ENCODE results near the gene BIVM.
A peak's percentile ranks its signal among the peaks of the same experiment; 100 is the strongest.

The BIVM gene

DNA sequence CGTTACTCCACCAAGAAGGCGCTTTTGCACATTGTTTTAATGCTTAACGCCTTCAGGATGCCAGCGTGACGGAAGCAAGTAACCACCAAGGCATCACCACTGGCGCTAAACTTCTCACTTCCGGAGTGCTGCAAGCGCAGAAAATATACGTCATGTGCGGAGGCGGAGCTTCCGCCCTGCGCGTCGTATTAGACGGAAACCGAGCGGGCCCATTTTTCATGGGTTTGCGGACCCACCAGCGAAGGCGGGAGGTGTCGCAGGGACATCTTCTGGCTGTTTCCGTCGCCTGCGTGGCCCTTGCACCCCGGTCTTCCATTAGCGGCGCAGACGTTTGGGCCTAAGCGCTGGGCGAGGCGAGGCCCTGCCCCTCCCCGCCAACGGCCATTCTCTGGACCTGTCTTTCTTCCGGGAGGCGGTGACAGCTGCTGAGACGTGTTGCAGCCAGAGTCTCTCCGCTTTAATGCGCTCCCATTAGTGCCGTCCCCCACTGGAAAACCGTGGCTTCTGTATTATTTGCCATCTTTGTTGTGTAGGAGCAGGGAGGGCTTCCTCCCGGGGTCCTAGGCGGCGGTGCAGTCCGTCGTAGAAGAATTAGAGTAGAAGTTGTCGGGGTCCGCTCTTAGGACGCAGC lies 46.8 kb downstream of the BIVM start, which contains the start of gene ERCC5:
ERCC5 (plus strand) TSS at position 403 of the 631 bp plus-strand sequence. CDS start 235 bp downstream, outside the sequence.
- peak; percentile 97 for DNase-seq

GRCh38 chr13:102846261-102847015 lies 47.5 kb downstream of the BIVM start:
- DNase-seq: peak; percentile 50

DNA sequence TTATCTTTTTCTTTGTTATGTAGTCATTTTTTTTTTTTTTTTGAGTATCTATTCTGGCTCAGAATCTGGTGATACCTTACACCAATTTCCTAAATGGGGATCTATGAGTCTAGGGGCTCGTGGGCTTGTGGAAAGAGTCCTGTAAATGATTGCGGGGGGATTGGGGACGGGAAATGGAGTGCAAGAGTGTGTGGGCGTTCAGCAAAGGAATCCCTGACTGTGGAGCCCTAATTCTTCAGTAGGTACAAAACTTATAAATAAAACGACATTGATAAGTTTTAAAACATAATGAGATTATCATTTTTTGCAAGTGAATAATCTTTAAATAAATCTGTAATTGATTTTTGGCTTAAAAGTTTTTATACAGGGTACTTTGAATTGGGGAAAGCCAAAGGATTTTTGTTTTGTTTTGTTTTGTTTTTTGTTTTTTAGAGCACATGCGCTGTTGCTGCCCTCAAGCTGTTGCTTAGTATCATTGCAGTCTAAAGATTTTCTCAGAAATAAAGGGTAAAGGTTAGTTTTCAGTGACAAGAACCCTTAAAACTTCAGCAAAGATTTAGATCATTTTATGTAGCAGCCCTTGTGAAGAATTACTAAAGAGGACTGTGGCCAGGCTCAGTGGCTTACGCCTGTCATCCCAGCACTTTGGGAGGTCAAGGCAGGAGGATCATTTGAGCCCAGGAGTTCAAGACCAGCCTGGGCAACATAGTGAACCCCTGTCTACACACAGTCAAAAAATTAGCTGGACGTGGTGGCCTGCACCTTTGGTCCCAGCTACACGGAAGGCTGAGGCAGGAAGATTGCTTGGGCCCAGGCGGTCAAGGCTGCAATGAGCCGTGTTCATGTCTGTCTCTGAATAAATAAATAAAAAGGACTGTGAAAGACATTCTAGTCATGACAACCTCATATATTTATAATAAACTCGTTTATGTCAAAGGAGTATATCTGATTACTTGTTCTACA lies 48.6 kb downstream of the BIVM start:
- DNase-seq: no peak

DNA sequence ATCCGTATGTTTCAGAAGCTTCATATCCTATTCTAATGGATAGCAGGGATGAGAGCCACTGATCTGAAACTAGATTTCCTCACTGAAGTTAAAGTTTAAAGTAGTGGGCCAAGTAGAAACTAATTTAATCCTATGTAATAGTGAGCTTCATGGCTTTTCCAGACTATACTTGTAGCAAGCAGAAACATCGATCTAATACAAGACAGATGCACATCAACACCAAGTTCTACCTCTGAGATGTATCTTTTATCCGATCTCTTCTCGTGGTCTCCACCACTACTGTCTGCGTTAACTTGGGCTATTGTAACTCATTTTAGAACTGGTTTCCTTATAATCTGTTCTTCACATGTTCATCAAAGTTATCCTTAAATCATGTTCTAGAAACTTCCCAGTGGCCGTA lies 50.0 kb downstream of the BIVM start:
- DNase-seq: no peak

DNA sequence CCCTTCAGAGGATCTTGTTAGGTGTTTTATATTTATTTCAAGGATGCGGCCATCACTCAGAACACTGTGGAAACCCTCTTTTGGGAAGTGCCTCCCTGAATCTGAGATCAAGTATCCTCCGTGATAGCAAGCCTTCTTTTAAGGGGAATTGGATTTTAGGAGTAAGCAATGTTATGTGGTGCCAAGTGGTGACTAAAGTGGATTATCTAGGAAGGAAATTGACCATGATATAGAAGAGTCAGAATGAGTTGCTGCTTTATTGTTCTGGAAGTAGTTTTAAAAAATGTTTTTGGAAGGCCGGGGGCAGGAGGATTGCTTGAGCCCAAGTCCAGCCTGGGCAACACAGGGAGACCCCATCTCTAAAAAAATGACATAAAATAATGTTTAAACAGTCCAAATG lies 53.6 kb downstream of the BIVM start:
- DNase-seq: no peak

GRCh38 chr13:102854675-102855074 lies 55.8 kb downstream of the BIVM start:
- DNase-seq: no peak

GRCh38 chr13:102856557-102856956 lies 57.6 kb downstream of the BIVM start:
- no peak for DNase-seq

DNA sequence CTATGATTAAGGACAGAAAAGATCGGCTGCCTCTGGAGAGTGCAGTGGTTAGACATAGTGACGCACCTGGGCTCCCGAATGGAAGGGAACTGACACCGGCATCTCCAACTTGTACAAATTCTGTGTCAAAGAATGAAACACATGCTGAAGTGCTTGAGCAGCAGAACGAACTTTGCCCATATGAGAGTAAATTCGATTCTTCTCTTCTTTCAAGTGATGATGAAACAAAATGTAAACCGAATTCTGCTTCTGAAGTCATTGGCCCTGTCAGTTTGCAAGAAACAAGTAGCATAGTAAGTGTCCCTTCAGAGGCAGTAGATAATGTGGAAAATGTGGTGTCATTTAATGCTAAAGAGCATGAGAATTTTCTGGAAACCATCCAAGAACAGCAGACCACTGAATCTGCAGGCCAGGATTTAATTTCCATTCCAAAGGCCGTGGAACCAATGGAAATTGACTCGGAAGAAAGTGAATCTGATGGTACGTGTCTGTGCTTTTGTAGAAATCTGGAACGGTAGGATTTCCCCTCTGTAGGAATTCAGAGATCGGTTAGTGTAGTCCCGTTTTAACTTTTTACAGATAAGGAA lies 63.8 kb downstream of the BIVM start:
- no peak for DNase-seq

DNA sequence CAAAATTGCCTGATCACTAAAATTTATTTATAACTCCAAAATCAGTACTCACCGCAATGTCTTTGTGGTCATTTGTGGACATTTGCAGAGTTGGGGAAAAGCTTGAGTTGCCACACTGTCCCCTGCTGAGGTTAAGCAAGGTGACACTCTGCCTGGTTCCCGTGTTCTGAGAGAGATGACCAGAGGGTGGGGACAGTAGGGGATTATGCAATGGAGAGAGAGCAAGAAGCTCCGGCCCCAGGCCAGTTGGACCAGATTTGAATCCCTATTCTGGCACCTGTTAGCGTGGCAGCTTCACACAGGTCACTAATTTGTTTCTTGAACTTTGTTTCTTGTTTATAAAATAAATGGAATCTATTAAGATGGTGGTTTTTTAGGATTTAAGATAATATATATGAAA lies 64.7 kb downstream of the BIVM start:
- DNase-seq: no peak

DNA sequence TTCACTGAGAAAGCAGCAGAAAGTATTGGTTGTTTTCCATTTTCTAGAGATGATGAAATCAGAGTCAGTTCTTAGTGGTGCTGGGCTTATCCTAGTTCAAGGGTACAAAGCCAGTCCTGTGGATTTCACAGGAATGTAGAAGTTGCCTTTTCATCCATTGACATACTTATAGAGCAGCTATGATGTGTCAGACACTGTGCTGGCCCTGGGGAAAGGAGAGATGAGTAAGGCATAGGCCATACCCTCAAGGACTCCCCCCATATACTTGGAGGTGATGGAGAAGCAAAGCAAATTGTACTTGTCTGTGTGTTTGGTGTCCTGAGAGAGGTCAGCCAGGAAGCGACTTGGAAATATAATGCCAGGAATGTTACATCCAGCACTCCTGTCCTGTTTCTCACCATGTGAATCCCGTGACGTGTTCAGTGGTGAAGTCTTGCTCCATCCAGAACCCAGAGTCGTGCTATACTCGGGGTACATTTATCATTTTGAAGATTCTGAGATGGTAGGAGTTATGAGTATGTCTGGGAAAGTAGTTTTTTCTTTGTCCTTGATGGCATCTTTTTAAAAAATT lies 69.5 kb downstream of the BIVM start:
- DNase-seq: no peak

DNA sequence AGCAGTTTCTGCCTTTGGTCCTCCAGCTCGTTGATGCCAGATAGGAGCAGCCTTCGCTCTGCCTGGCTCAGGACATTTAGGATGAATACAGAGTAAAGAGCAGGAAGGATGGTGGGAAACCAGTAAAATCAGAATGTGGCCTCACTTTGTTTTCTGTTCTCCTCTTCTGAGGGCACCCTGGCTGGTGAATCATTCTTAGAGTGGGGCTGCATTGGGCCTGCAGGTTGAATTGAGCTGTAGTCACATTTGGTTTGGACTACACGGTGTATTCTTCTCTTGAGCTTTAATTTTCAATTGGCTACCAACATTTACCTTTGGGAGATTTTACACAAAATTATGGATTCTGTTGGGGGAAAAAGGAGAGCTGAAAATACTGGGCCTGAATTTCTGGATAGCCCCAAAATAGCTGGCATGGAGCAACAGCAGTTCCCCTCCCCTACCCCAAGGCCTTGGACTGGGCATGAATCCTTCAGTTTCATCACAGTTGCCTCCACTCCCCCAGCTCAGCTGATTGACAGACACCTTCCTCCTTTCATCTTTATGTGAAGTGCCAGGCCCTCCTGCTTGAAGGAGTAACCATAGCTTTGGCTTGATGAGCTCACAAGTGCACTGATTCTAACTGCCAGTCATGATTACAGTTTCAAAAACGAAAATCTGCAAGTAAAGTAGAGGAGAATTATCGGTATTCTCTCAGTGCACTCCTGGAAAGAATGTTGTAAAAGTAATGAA lies 71.2 kb downstream of the BIVM start:
- no peak for DNase-seq

- DNase-seq: peak; percentile 71
Measured at GRCh38 chr13:102870677-102871415, 71.9 kb downstream of the BIVM start.

- no peak for DNase-seq
Measured at GRCh38 chr13:102872131-102872530, 73.2 kb downstream of the BIVM start.

- DNase-seq: no peak
Measured at GRCh38 chr13:102872531-102872930, 73.6 kb downstream of the BIVM start.

DNA sequence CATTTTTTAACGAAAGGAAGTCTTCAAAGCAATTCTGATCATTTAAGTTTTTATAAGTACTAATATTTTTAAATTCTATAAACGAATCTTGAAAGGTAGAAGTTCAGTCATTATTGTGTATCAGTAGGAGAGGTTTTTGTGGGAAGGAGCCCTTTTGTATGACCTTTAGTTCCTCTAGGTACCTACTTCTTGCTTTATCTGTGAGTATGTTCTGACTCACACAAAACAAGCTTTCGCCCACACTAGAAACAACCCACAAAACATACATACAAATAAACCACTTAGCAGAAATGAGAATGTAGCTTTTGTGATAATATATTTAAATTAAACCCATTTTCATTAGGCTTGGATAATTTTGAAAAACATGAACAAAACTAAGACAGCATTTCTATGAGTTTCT lies 74.7 kb downstream of the BIVM start:
- no peak for DNase-seq

DNA sequence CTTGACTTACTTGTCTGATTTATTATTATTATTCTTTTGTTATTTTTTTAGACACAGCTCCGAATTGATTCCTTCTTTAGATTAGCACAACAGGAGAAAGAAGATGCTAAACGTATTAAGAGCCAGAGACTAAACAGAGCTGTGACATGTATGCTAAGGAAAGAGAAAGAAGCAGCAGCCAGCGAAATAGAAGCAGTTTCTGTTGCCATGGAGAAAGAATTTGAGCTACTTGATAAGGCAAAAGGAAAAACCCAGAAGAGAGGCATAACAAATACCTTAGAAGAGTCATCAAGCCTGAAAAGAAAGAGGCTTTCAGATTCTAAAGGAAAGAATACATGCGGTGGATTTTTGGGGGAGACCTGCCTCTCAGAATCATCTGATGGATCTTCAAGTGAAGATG lies 76.3 kb downstream of the BIVM start:
- DNase-seq: no peak

DNA sequence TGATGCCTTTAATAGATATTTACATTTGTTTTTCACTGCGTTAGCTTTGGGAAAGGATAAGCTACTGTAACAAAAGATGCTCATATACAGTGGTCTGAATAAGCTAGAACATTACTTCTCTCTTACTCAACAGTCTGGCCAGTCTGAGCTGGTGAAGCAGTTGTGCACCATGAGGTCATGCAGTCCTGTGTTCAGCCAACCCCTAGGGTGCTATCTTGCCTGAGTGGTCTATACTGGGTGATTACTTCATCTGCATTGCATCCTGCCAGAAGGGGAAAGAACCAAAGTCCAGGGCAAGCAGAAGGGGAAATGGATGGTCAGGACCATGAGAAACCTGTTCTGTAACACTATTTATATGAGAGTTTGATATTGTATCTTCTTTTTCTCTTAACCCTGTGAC lies 78.4 kb downstream of the BIVM start:
- no peak for DNase-seq

- DNase-seq: peak; percentile 24
Measured at GRCh38 chr13:102878481-102878880, 79.6 kb downstream of the BIVM start.

DNA sequence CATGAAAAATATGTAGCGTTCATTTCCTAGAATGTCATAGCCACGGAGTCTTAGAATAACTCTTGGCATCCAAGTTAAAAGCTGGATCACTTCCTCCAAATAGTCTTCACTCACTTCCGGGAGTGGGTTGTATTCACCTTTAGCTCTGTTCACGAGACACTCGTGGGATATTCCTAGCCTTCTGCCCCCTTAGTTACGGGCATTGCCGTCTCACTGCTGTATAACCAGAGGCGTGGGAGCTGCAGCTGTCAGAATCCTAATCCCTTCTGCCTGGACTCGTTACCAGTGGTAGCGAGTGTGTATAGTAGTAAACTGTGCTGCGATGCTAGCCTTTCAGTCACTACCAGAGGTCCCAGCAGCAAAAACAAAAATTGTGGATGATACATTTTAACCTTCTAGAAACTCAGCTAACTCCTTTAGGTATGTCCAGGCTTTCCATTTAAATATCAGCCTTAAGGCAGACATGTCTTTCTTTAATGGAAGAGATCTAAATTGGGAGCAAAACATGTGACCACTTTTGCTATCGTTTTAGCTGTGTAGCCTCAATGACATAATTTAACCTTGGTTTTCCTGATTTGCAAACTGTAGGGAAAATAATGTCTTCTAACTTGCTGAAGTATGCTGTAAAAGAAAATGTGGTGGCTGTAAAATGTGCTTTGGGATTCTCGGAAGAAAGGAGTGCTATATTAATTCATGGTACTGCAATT lies 81.0 kb downstream of the BIVM start:
- DNase-seq: peak; percentile 35
